ENCODE measurements around the gene FGFR2. TPM values are rescaled to one million over a fixed set of nuclear protein-coding genes. Genes with fewer than 3 reads are reported as not detected.
"Not testable (repeated sequence)": the region's sequence is repeated elsewhere in the genome, so short reads cannot be mapped to it uniquely, and the experiment has no call there.

The FGFR2 gene
- total RNA-seq, 1 experiment from 2014 or later = 323 TPM

- in situ Hi-C loops (cut with HindIII; ENCODE audit: low sequenced_read_pairs) = no loop called here
- DNase-seq (ENCODE audit: low spot score) = no peak
Measured at GRCh38 chr10:121566755-121567154, 31.5 kb downstream of the FGFR2 start.

GRCh38 chr10:121559326-121560026 is 38.8 kb downstream of the FGFR2 start:
- DNase-seq (ENCODE audit: low spot score) = no peak
- in situ Hi-C loops (cut with HindIII; ENCODE audit: low sequenced_read_pairs) = no loop called here

GRCh38 chr10:121558238-121558637 is 40.0 kb downstream of the FGFR2 start:
- DNase-seq (ENCODE audit: low spot score) = no peak
- in situ Hi-C loops (cut with HindIII; ENCODE audit: low sequenced_read_pairs) = no loop called here

- DNase-seq (ENCODE audit: low spot score) = no peak
- in situ Hi-C loops (cut with HindIII; ENCODE audit: low sequenced_read_pairs) = no loop called here
Measured at GRCh38 chr10:121556918-121557573, 41.2 kb downstream of the FGFR2 start.

GRCh38 chr10:121556455-121556854 is 41.8 kb downstream of the FGFR2 start:
- no peak for DNase-seq (ENCODE audit: low spot score)
- in situ Hi-C loops (cut with HindIII; ENCODE audit: low sequenced_read_pairs) = no loop called here

- in situ Hi-C loops (cut with HindIII; ENCODE audit: low sequenced_read_pairs); DNase-seq (ENCODE audit: low spot score): not testable (repeated sequence)
Measured at GRCh38 chr10:121554916-121555315, 43.3 kb downstream of the FGFR2 start.

- no peak for DNase-seq (ENCODE audit: low spot score)
- in situ Hi-C loops (cut with HindIII; ENCODE audit: low sequenced_read_pairs) = no loop called here
Measured at GRCh38 chr10:121553511-121554264, 44.6 kb downstream of the FGFR2 start.

- no peak for DNase-seq (ENCODE audit: low spot score)
- in situ Hi-C loops (cut with HindIII; ENCODE audit: low sequenced_read_pairs) = no loop called here
Measured at GRCh38 chr10:121552746-121553145, 45.5 kb downstream of the FGFR2 start.

GRCh38 chr10:121551210-121551885 is 46.9 kb downstream of the FGFR2 start:
- DNase-seq (ENCODE audit: low spot score) = no peak
- in situ Hi-C loops (cut with HindIII; ENCODE audit: low sequenced_read_pairs) = no loop called here

GRCh38 chr10:121544301-121544869 is 53.9 kb downstream of the FGFR2 start:
- no peak for DNase-seq (ENCODE audit: low spot score)
- in situ Hi-C loops (cut with HindIII; ENCODE audit: low sequenced_read_pairs) = no loop called here

- in situ Hi-C loops (cut with HindIII; ENCODE audit: low sequenced_read_pairs) = no loop called here
- DNase-seq (ENCODE audit: low spot score) = no peak
Measured at GRCh38 chr10:121543545-121543944, 54.7 kb downstream of the FGFR2 start.

GRCh38 chr10:121541450-121542120 is 56.7 kb downstream of the FGFR2 start:
- in situ Hi-C loops (cut with HindIII; ENCODE audit: low sequenced_read_pairs) = no loop called here
- no peak for DNase-seq (ENCODE audit: low spot score)

GRCh38 chr10:121540732-121541395 is 57.4 kb downstream of the FGFR2 start:
- no peak for DNase-seq (ENCODE audit: low spot score)
- in situ Hi-C loops (cut with HindIII; ENCODE audit: low sequenced_read_pairs) = no loop called here

- in situ Hi-C loops (cut with HindIII; ENCODE audit: low sequenced_read_pairs) = no loop called here
Measured at GRCh38 chr10:121539786-121540185, 58.5 kb downstream of the FGFR2 start.

GRCh38 chr10:121536310-121536913 is 61.8 kb downstream of the FGFR2 start:
- in situ Hi-C loops (cut with HindIII; ENCODE audit: low sequenced_read_pairs) = no loop called here
- no peak for DNase-seq (ENCODE audit: low spot score)

More at GRCh38 chr10:121539786-121540185, 58.5 kb downstream of the FGFR2 start:
- DNase-seq (ENCODE audit: low spot score) = no peak

- DNase-seq (ENCODE audit: low spot score) = no peak
- in situ Hi-C loops (cut with HindIII; ENCODE audit: low sequenced_read_pairs) = no loop called here
Measured at GRCh38 chr10:121535381-121535780, 62.9 kb downstream of the FGFR2 start.

- DNase-seq (ENCODE audit: low spot score) = no peak
- in situ Hi-C loops (cut with HindIII; ENCODE audit: low sequenced_read_pairs) = no loop called here
Measured at GRCh38 chr10:121532292-121532864, 65.9 kb downstream of the FGFR2 start.

GRCh38 chr10:121531830-121532178 is 66.4 kb downstream of the FGFR2 start:
- DNase-seq (ENCODE audit: low spot score) = no peak
- in situ Hi-C loops (cut with HindIII; ENCODE audit: low sequenced_read_pairs) = no loop called here

Measured in G401 (cell line).